ENCODE measurements around the gene AZI2. TPM values are rescaled to one million over a fixed set of nuclear protein-coding genes. Genes with fewer than 3 reads are reported as not detected.

AZI2 gene
- 35.0 and 43.4 TPM in 2 replicates for total RNA-seq (2014; rRNA removed; shearing (Covaris generic))
- polyA plus RNA-seq (2015; cell fraction: cytosol; rRNA removed): 80.3 and 81.7 TPM in 2 replicates
- polyA plus RNA-seq (2015; cell fraction: nucleus; rRNA removed): 39.5 and 65.6 TPM in 2 replicates

GRCh38 chr3:28348629-28349468, at the start of gene AZI2, which contains the start of gene ZCWPW2:
TSS of gene AZI2 (minus strand) at chr3:28348824. CDS start at chr3:28340617, 8,207 bp downstream.
TSS of gene ZCWPW2 (plus strand) at chr3:28348721. CDS start at chr3:28413069, 64,348 bp downstream.
- DNase-seq (ENCODE audit: low read depth): peak; percentile 95

GRCh38 chr3:28388978-28389377, 40.4 kb upstream of the AZI2 start:
- DNase-seq (ENCODE audit: low read depth): no peak

- DNase-seq (ENCODE audit: low read depth): no peak
Measured at GRCh38 chr3:28386049-28386448, 37.4 kb upstream of the AZI2 start.

GRCh38 chr3:28376424-28376823, 27.8 kb upstream of the AZI2 start:
- peak; percentile 50 for DNase-seq (ENCODE audit: low read depth)

GRCh38 chr3:28349469-28350000, 911 bp upstream of the AZI2 start:
- no peak for DNase-seq (ENCODE audit: low read depth)

GRCh38 chr3:28348265-28348628, 377 bp downstream of the AZI2 start:
- DNase-seq (ENCODE audit: low read depth): no peak

GRCh38 chr3:28347374-28348264, 1.0 kb downstream of the AZI2 start:
- DNase-seq (ENCODE audit: low read depth): no peak

GRCh38 chr3:28345690-28346089, 2.9 kb downstream of the AZI2 start:
- DNase-seq (ENCODE audit: low read depth): no peak

- DNase-seq (ENCODE audit: low read depth): no peak
Measured at GRCh38 chr3:28343144-28343543, 5.5 kb downstream of the AZI2 start.

GRCh38 chr3:28337230-28337629, 11.4 kb downstream of the AZI2 start:
- no peak for DNase-seq (ENCODE audit: low read depth)

GRCh38 chr3:28335246-28335645, 13.4 kb downstream of the AZI2 start:
- DNase-seq (ENCODE audit: low read depth): no peak

- no peak for DNase-seq (ENCODE audit: low read depth)
Measured at GRCh38 chr3:28334552-28334951, 14.1 kb downstream of the AZI2 start.

GRCh38 chr3:28328188-28329151, 20.2 kb downstream of the AZI2 start:
- DNase-seq (ENCODE audit: low read depth): no peak

- no peak for DNase-seq (ENCODE audit: low read depth)
Measured at GRCh38 chr3:28326458-28326926, 22.1 kb downstream of the AZI2 start.

- DNase-seq (ENCODE audit: low read depth): no peak
Measured at GRCh38 chr3:28322464-28322863, 26.2 kb downstream of the AZI2 start.

GRCh38 chr3:28320981-28321380, 27.6 kb downstream of the AZI2 start:
- DNase-seq (ENCODE audit: low read depth): no peak

- no peak for DNase-seq (ENCODE audit: low read depth)
Measured at GRCh38 chr3:28317438-28318022, 31.1 kb downstream of the AZI2 start.

GRCh38 chr3:28316226-28316625, 32.4 kb downstream of the AZI2 start:
- DNase-seq (ENCODE audit: low read depth): no peak

- no peak for DNase-seq (ENCODE audit: low read depth)
Measured at GRCh38 chr3:28315711-28316110, 32.9 kb downstream of the AZI2 start.

- DNase-seq (ENCODE audit: low read depth): no peak
Measured at GRCh38 chr3:28308196-28308595, 40.4 kb downstream of the AZI2 start.

Data from HT1080 (cell line).